HCT116 (cell line): ENCODE data around the gene CELF3. TPM values are rescaled to one million over a fixed set of nuclear protein-coding genes. Genes with fewer than 3 reads are reported as not detected.
A peak's percentile ranks its signal among the peaks of the same experiment; 100 is the strongest.

Experiments
- ATAC-seq: fragments of 200-7000 bp; cut with Tn5 transposase; 2 replicates; pipeline ENCODE4 v1.9.1; 2020; ENCODE audit warnings: mild to moderate bottlenecking, moderate library complexity
- BruUV-seq: library from RNA; stranded (reverse); fragments of 400-500 nt; replicated peaks from 2 replicates; lab custom pipeline; 2021; lab: Mats Ljungman, UMichigan
- CTCF ChIA-PET: fragments of 300-600 bp; sonication (Branson Sonifier 250); formaldehyde crosslinking; loops from one replicate; lab custom pipeline; 2021; ENCODE audit warnings: antibody characterized with exemption; lab: Charles Lee
- POLR2A ChIA-PET: fragments of 300-600, 350-600 bp; sonication (Branson Sonifier 250); formaldehyde crosslinking; loops from one replicate; lab custom pipeline; 2021; ENCODE audit warnings: antibody characterized with exemption; lab: Charles Lee
- RAD21 ChIA-PET, 2 experiments: fragments of 300-600 bp; sonication (Branson Sonifier 250); formaldehyde crosslinking; loops; one replicate each; lab custom pipeline; 2023; ENCODE audit warnings: low total read pairs in 2 of 2; ENCODE audit not compliant: uncharacterized antibody in 2 of 2, unreplicated experiment in 2 of 2, low non-redundant PET in 1 of 2; lab: Charles Lee
- DNase-seq: peaks from one replicate; pipeline ENCODE4 v3.0.0-alpha.2; 2010; ENCODE audit warnings: low read depth, low spot score
- H2AFZ ChIP-seq: fragments of 200-600 bp; shearing (Covaris generic), sonication (generic); 2 replicates; pipeline ENCODE4 v1.6.1; 2017; ENCODE audit warnings: low read depth, mixed run types, mixed read lengths, antibody characterized with exemption, low read length; ENCODE audit not compliant: poor library complexity, severe bottlenecking
- H3K27ac ChIP-seq: 2 replicates; pipeline ENCODE4 v1.5.1; 2012; ENCODE audit warnings: low read depth, low read length
- H3K27me3 ChIP-seq: fragments of 200-600 bp; sonication (generic); 2 replicates; pipeline ENCODE4 v1.6.1; 2016; ENCODE audit warnings: mixed run types, low read length, mixed read lengths; ENCODE audit not compliant: insufficient read depth
- H3K36me3 ChIP-seq, 2 experiments: fragments of 200-500 bp in 1 of 2; fragments of 200-600 bp in 1 of 2; sonication (Bioruptor generic) in 1 of 2; sonication (generic) in 1 of 2; 2 replicates each; pipeline versions ENCODE4 v1.5.1 to v1.6.1; 2014 to 2016; ENCODE audit warnings: low read length in 2 of 2, inconsistent platforms in 1 of 2, mixed read lengths in 1 of 2, mixed run types in 1 of 2; ENCODE audit not compliant: insufficient read depth in 2 of 2, control insufficient read depth in 1 of 2
- H3K4me1 ChIP-seq, 2 experiments: fragments of 200-600 bp in 1 of 2; sonication (generic) in 1 of 2; 2 replicates each; pipeline versions ENCODE4 v1.5.1 to v1.6.1; 2012 to 2017; ENCODE audit warnings: low read length in 2 of 2, inconsistent platforms in 1 of 2, mild to moderate bottlenecking in 1 of 2, mixed read lengths in 1 of 2, mixed run types in 1 of 2, moderate library complexity in 1 of 2; ENCODE audit not compliant: insufficient read depth in 2 of 2, control insufficient read depth in 1 of 2
- H3K4me2 ChIP-seq: fragments of 200-600 bp; sonication (generic); 2 replicates; pipeline ENCODE4 v1.6.1; 2017; ENCODE audit warnings: mixed run types, low read length, mixed read lengths
- H3K4me3 ChIP-seq, 2 experiments: fragments of 200-600 bp in 1 of 2; sonication (generic) in 1 of 2; replicated peaks in 1 of 2; 2 replicates each; pipeline ENCODE4 v1.5.1; 2011 to 2016; ENCODE audit warnings: low read length in 2 of 2, control low read depth in 1 of 2, low read depth in 1 of 2, mild to moderate bottlenecking in 1 of 2, mixed read lengths in 1 of 2, mixed run types in 1 of 2
- H3K79me2 ChIP-seq: fragments of 200-600 bp; sonication (generic); 2 replicates; pipeline ENCODE4 v1.6.1; 2017; ENCODE audit warnings: mild to moderate bottlenecking, mixed run types, low read length, moderate library complexity, mixed read lengths; ENCODE audit not compliant: insufficient read depth
- H3K9ac ChIP-seq: fragments of 200-600 bp; sonication (generic); 2 replicates; pipeline ENCODE4 v1.6.1; 2016; ENCODE audit warnings: low read length, mixed read lengths
- H3K9me2 ChIP-seq: fragments of 200-600 bp; sonication (generic), shearing (Covaris generic); 2 replicates; pipeline ENCODE4 v1.6.1; 2017; ENCODE audit warnings: mixed run types, mild to moderate bottlenecking, moderate library complexity; ENCODE audit not compliant: insufficient read depth
- H3K9me3 ChIP-seq, 2 experiments: fragments of 200-500 bp in 1 of 2; fragments of 200-600 bp in 1 of 2; sonication (Bioruptor generic) in 1 of 2; sonication (generic) in 1 of 2; 2 replicates each; pipeline ENCODE4 v1.6.1; 2014 to 2017; ENCODE audit warnings: low read length in 2 of 2, mixed read lengths in 2 of 2, inconsistent platforms in 1 of 2, low read depth in 1 of 2, mild to moderate bottlenecking in 1 of 2, mixed run types in 1 of 2, moderate library complexity in 1 of 2; ENCODE audit not compliant: control insufficient read depth in 1 of 2, insufficient read depth in 1 of 2
- H4K20me1 ChIP-seq: fragments of 200-600 bp; sonication (generic), shearing (Covaris generic); 2 replicates; pipeline ENCODE4 v1.6.1; 2017; ENCODE audit warnings: mixed run types, mild to moderate bottlenecking, moderate library complexity; ENCODE audit not compliant: insufficient read depth
- CEBPB ChIP-seq: IDR thresholded peaks from 2 replicates; pipeline ENCODE4 v1.6.1; 2012; ENCODE audit warnings: low read depth
- EZH2phosphoT487 ChIP-seq: fragments of 200-600 bp; IDR thresholded peaks from 2 replicates; pipeline ENCODE4 v1.6.1; 2018; ENCODE audit warnings: antibody characterized with exemption, borderline replicate concordance
- JUND ChIP-seq: IDR thresholded peaks from 2 replicates; pipeline ENCODE4 v1.6.1; 2012
- POLR2AphosphoS5 ChIP-seq: IDR thresholded peaks from 2 replicates; pipeline ENCODE4 v1.6.1; 2011; ENCODE audit warnings: mild to moderate bottlenecking, low read depth, low read length, moderate library complexity
- RAD21 ChIP-seq: IDR thresholded peaks from 2 replicates; pipeline ENCODE4 v1.6.1; 2012; ENCODE audit warnings: low read depth, mild to moderate bottlenecking
- TCF7L2 ChIP-seq: IDR thresholded peaks from 2 replicates; pipeline ENCODE4 v1.7.0; 2011; ENCODE audit warnings: borderline replicate concordance, inconsistent platforms; ENCODE audit not compliant: insufficient read depth, insufficient read length; ENCODE audit errors: extremely low read depth
- YY1 ChIP-seq: IDR thresholded peaks from 2 replicates; pipeline ENCODE4 v1.6.1; 2011; ENCODE audit warnings: low read length, low read depth, moderate library complexity, mild to moderate bottlenecking; ENCODE audit not compliant: insufficient replicate concordance; ENCODE audit errors: extremely low read depth
- intact Hi-C: fragments of 100-400 bp; cut with micrococcal nuclease; formaldehyde crosslinking; loops from 2 replicates; pipeline ENCODE4 v1.10.0; 2022
- total RNA-seq: library from RNA; stranded (reverse); gene quantifications from one replicate; pipeline ENCODE4 v1.2.1, GENCODE V29; 2021; ENCODE audit not compliant: unreplicated experiment
- TF ChIP-seq, protein P1 (sequence below): IDR thresholded peaks from 2 replicates; pipeline ENCODE4 v1.6.1; 2012
- TF ChIP-seq, protein P2 (sequence below): IDR thresholded peaks from 2 replicates; pipeline ENCODE4 v1.6.1; 2012
- TF ChIP-seq, protein P3 (sequence below), 3 experiments: fragments of 200-600 bp in 1 of 3; sonication (generic) in 1 of 3; IDR thresholded peaks in 2 of 3; conservative IDR thresholded peaks in 1 of 3; 2 replicates each; pipeline ENCODE4 v1.5.1; 2012 to 2017; ENCODE audit warnings: low read depth in 2 of 3, low read length in 2 of 3, antibody characterized with exemption in 1 of 3, borderline replicate concordance in 1 of 3, control low read depth in 1 of 3, mild to moderate bottlenecking in 1 of 3, mixed read lengths in 1 of 3, mixed run types in 1 of 3, moderate library complexity in 1 of 3; ENCODE audit not compliant: insufficient read depth in 1 of 3

Gene CELF3
- total RNA-seq, 1 experiment from 2014 or later = not detected

GRCh38 chr1:151701515-151701914 lies 15.1 kb downstream of the CELF3 start:
- Histone ChIP-seq H3K4me2 (no peak overlapping the region), H3K9me3 (no peaks in the 10 kb centered on the region), H3K4me3 (no peak overlapping the region), H4K20me1 (no peaks in the 10 kb centered on the region), H3K36me3 (peaks cover 4% of the 10 kb centered on the region in 2 experiments; a peak in 2 of 4 replicates), H3K27ac (no peak overlapping the region), H3K9me2 (no peaks in the 10 kb centered on the region), H3K9ac (no peak overlapping the region), H3K4me1 (no peaks in the 10 kb centered on the region; a peak in 1 of 4 replicates), H3K79me2 (no peaks in the 10 kb centered on the region), H2AFZ (no peak overlapping the region), H3K27me3 (no peaks in the 10 kb centered on the region)
- ATAC-seq = no peak
- ChIA-PET POLR2A (no interaction called here), RAD21 (no interaction called here), CTCF (no interaction called here)
- intact Hi-C loops = no loop called here
- no peak for DNase-seq
- BruUV-seq = no TSS peak
- TF ChIP-seq CEBPB (no peak), TCF7L2 (no peak), JUND (no peak), POLR2AphosphoS5 (no peak), EZH2phosphoT487 (no peak)
- TF ChIP-seq, protein P1, sequence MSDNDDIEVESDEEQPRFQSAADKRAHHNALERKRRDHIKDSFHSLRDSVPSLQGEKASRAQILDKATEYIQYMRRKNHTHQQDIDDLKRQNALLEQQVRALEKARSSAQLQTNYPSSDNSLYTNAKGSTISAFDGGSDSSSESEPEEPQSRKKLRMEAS = no peak
- TF ChIP-seq, protein P2, sequence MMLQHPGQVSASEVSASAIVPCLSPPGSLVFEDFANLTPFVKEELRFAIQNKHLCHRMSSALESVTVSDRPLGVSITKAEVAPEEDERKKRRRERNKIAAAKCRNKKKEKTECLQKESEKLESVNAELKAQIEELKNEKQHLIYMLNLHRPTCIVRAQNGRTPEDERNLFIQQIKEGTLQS = no peak

DNA sequence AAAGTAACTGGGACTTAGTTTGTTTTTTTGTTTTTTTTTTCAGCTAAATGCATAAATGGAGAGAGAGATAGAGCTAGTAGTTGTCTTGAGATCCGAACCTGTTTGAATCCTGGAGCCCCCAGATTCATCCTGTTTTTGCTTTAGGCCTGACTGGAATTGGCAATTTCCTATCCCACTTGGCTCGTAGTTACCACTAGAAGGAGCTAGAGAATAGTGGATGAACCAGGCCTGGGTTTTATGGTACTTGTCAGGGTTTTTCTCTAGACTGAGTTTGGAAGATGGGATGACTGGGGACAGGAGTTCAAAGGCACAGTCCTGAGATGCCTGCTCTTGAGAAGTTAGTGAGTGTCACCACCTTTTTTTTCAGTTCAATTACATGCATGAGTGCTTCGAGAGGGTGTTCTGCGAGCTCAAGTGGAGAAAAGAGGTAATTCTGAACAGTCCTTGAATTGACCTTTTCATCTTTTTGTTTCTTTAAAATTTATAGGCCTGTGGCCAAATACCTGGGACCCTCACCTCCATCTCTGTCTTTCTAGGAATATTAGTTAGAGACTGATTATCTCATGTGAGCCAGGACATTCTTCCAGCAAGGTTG lies 23.4 kb downstream of the CELF3 start:
- no peak overlapping the region for H2AFZ ChIP-seq
- ATAC-seq = peak; percentile 72
- H3K4me2 ChIP-seq = no peak overlapping the region
- POLR2A ChIA-PET = no interaction called here
- H3K4me3 ChIP-seq = no peak overlapping the region
- H3K9ac ChIP-seq = no peak overlapping the region
- RAD21 ChIA-PET = interaction anchor here (0.6 to 1.2 kb wide), 3 partner anchors 28 to 144 kb away, joined by 3 to 5 read pairs (median 4); partner anchors contain the start of gene RIIAD1 (in 1 of the 2)
- CTCF ChIA-PET = interaction anchor here (1.0 to 1.2 kb wide), 4 partner anchors 9 to 144 kb away, joined by 3 to 8 read pairs (median 4); no protein-coding TSS in a partner anchor
- no peak for TF ChIP-seq YY1
- peak; percentile 77 for TF ChIP-seq RAD21
- TF ChIP-seq, protein P3, sequence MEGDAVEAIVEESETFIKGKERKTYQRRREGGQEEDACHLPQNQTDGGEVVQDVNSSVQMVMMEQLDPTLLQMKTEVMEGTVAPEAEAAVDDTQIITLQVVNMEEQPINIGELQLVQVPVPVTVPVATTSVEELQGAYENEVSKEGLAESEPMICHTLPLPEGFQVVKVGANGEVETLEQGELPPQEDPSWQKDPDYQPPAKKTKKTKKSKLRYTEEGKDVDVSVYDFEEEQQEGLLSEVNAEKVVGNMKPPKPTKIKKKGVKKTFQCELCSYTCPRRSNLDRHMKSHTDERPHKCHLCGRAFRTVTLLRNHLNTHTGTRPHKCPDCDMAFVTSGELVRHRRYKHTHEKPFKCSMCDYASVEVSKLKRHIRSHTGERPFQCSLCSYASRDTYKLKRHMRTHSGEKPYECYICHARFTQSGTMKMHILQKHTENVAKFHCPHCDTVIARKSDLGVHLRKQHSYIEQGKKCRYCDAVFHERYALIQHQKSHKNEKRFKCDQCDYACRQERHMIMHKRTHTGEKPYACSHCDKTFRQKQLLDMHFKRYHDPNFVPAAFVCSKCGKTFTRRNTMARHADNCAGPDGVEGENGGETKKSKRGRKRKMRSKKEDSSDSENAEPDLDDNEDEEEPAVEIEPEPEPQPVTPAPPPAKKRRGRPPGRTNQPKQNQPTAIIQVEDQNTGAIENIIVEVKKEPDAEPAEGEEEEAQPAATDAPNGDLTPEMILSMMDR (IDR thresholded peaks at IDR 0.05 in 2 of 3, conservative IDR thresholded peaks at IDR 0.05 in 1 of 3; ENCODE audit: borderline replicate concordance in 1 of 3, insufficient read depth in 1 of 3, low read depth in 2 of 3, low read length in 2 of 3) = peak; percentile 64 to 74 (median 72); a peak in 5 of 6 replicates
- no TSS peak for BruUV-seq
- DNase-seq = peak; percentile 23
- H3K27me3 ChIP-seq = no peaks in the 10 kb centered on the region
- no peaks in the 10 kb centered on the region for H3K9me2 ChIP-seq
- H3K27ac ChIP-seq = no peak overlapping the region
- no peaks in the 10 kb centered on the region for H4K20me1 ChIP-seq
- H3K79me2 ChIP-seq = no peaks in the 10 kb centered on the region
- H3K4me1 ChIP-seq = no peaks in the 10 kb centered on the region
- intact Hi-C loops = loop anchor here (1.0 kb wide), 2 partner anchors 42 to 143 kb away; no protein-coding TSS in a partner anchor
- H3K9me3 ChIP-seq = no peaks in the 10 kb centered on the region
- H3K36me3 ChIP-seq = peaks cover 12% of the 10 kb centered on the region in 2 experiments; a peak in 2 of 4 replicates
